Endodermal cell (in vitro differentiated cells): ENCODE results near the gene CYP46A1. TPM values are rescaled to one million over a fixed set of nuclear protein-coding genes. Genes with fewer than 3 reads are reported as not detected.

ENCODE experiments used
- DNase-seq: peaks from one replicate; pipeline ENCODE4 v3.0.0-alpha.2; 2017
- H3K27ac ChIP-seq: 2 replicates; pipeline ENCODE4 v1.5.1; 2013; ENCODE audit warnings: mild to moderate bottlenecking, low read depth, low read length, moderate library complexity
- H3K27me3 ChIP-seq: 2 replicates; pipeline ENCODE4 v1.6.1; 2013; ENCODE audit warnings: mild to moderate bottlenecking, low read length, moderate library complexity; ENCODE audit not compliant: insufficient read depth, control insufficient read depth, poor library complexity, severe bottlenecking
- H3K36me3 ChIP-seq: 2 replicates; pipeline ENCODE4 v1.7.0; 2013; ENCODE audit warnings: mild to moderate bottlenecking, low read length, moderate library complexity; ENCODE audit not compliant: control insufficient read depth, insufficient read depth
- H3K4me1 ChIP-seq: one replicate; pipeline ENCODE4 v1.7.0; 2013; ENCODE audit warnings: low read length; ENCODE audit not compliant: control insufficient read depth, insufficient read depth
- H3K4me3 ChIP-seq: 2 replicates; pipeline ENCODE4 v1.5.1; 2013; ENCODE audit warnings: mild to moderate bottlenecking, low read length, moderate library complexity
- H3K9ac ChIP-seq: 2 replicates; pipeline ENCODE4 v1.6.1; 2013; ENCODE audit warnings: mild to moderate bottlenecking, low read length, moderate library complexity; ENCODE audit not compliant: poor library complexity, severe bottlenecking; ENCODE audit errors: extremely low read depth
- H3K9me3 ChIP-seq: 2 replicates; pipeline ENCODE4 v1.6.1; 2013; ENCODE audit warnings: mild to moderate bottlenecking, low read length, moderate library complexity; ENCODE audit not compliant: control insufficient read depth
- H3K27ac Mint-ChIP-seq: 2 replicates; pipeline ENCODE4 v1.8.0; 2020; ENCODE audit warnings: mixed read lengths
- H3K27me3 Mint-ChIP-seq: 2 replicates; pipeline ENCODE4 v1.8.0; 2021; ENCODE audit warnings: mild to moderate bottlenecking, mixed read lengths; ENCODE audit not compliant: insufficient read depth
- H3K36me3 Mint-ChIP-seq: 2 replicates; pipeline ENCODE4 v1.8.0; 2020; ENCODE audit warnings: low read depth, mixed read lengths
- H3K4me1 Mint-ChIP-seq: 2 replicates; pipeline ENCODE4 v1.8.0; 2020; ENCODE audit warnings: mixed read lengths
- H3K4me3 Mint-ChIP-seq: 2 replicates; pipeline ENCODE4 v1.8.0; 2020; ENCODE audit warnings: mild to moderate bottlenecking, moderate library complexity, mixed read lengths
- H3K9me3 Mint-ChIP-seq: 2 replicates; pipeline ENCODE4 v1.8.0; 2020; ENCODE audit warnings: mild to moderate bottlenecking, mixed read lengths
- CTCF ChIP-seq: fragments of 200-600 bp; sonication (generic); conservative IDR thresholded peaks from 2 replicates; pipeline ENCODE4 v1.5.0; 2021; ENCODE audit warnings: antibody characterized with exemption, mild to moderate bottlenecking
- WGBS, 2 experiments: methylation state at CpG; one replicate each; pipeline versions ENCODE4 v1.1.5 to v1.1.7; 2013; ENCODE audit warnings: missing lambda C conversion rate in 2 of 2, mixed read lengths in 1 of 2; ENCODE audit not compliant: insufficient coverage in 1 of 2, insufficient read length in 1 of 2; 5-methylcytosine and 5-hydroxymethylcytosine counted together
- total RNA-seq, 2 donors: library from RNA; stranded (reverse); fragmentation: NEBNext Ultra II Directional in 1 of 2; extraction: Animal tissue kit (Norgen Biotek cat#: 25700) in 1 of 2; gene quantifications; 2 replicates in 1 of 2; 3 replicates in 1 of 2; pipeline ENCODE4 v1.2.1, GENCODE V29; 2021

Gene CYP46A1
- total RNA-seq, 2 donors from 2014 or later, result 0.55 to 0.57 TPM

- 88% methylated on average over 5 to 10 of the region's 10 CpGs for WGBS, 2 experiments
- H3K4me3 Mint-ChIP-seq, result no peak overlapping the region
- peaks cover 22% of the 10 kb centered on the region for H3K9me3 Mint-ChIP-seq
- peaks cover 7% of the 10 kb centered on the region for H3K4me1 ChIP-seq
- no peak overlapping the region for H3K27ac Mint-ChIP-seq
- no peak for DNase-seq
- H3K27ac ChIP-seq, result no peak overlapping the region
- H3K4me1 Mint-ChIP-seq, result peaks cover 19% of the 10 kb centered on the region
- peaks cover 16% of the 10 kb centered on the region for H3K9me3 ChIP-seq
- H3K36me3 ChIP-seq, result no peaks in the 10 kb centered on the region
- H3K9ac ChIP-seq, result no peak overlapping the region
- TF ChIP-seq CTCF, result no peak
- H3K27me3 Mint-ChIP-seq, result no peaks in the 10 kb centered on the region
- H3K27me3 ChIP-seq, result no peaks in the 10 kb centered on the region
- no peaks in the 10 kb centered on the region for H3K36me3 Mint-ChIP-seq
- H3K4me3 ChIP-seq, result no peak overlapping the region
Measured at GRCh38 chr14:99675951-99676350, 8.1 kb upstream of the CYP46A1 start.

GRCh38 chr14:99676657-99677056 is 7.4 kb upstream of the CYP46A1 start:
- Mint-ChIP-seq H3K36me3 (no peaks in the 10 kb centered on the region), H3K4me1 (peaks cover 12% of the 10 kb centered on the region), H3K27ac (no peak overlapping the region), H3K4me3 (no peak overlapping the region), H3K9me3 (peaks cover 22% of the 10 kb centered on the region), H3K27me3 (peaks cover 2% of the 10 kb centered on the region)
- Histone ChIP-seq H3K27me3 (no peaks in the 10 kb centered on the region), H3K4me1 (peaks cover under 1% of the 10 kb centered on the region), H3K27ac (no peak overlapping the region), H3K36me3 (no peaks in the 10 kb centered on the region), H3K4me3 (no peak overlapping the region), H3K9me3 (peaks cover 16% of the 10 kb centered on the region), H3K9ac (no peak overlapping the region)
- no peak for TF ChIP-seq CTCF
- WGBS, 2 experiments, result 81 to 91% methylated on average over 6 to 8 of the region's 8 CpGs
- no peak for DNase-seq

GRCh38 chr14:99677231-99678140 is 6.6 kb upstream of the CYP46A1 start:
- TF ChIP-seq CTCF, result no peak
- peak; percentile 34 for DNase-seq
- no peak overlapping the region for H3K4me3 ChIP-seq
- no peaks in the 10 kb centered on the region for H3K4me1 ChIP-seq
- no peak overlapping the region for H3K4me3 Mint-ChIP-seq
- no peak overlapping the region for H3K9ac ChIP-seq
- no peak overlapping the region for H3K27ac Mint-ChIP-seq
- H3K27me3 ChIP-seq, result no peaks in the 10 kb centered on the region
- H3K36me3 Mint-ChIP-seq, result no peaks in the 10 kb centered on the region
- no peak overlapping the region for H3K27ac ChIP-seq
- peaks cover 5% of the 10 kb centered on the region for H3K4me1 Mint-ChIP-seq
- peaks cover 22% of the 10 kb centered on the region for H3K9me3 Mint-ChIP-seq
- H3K36me3 ChIP-seq, result no peaks in the 10 kb centered on the region
- WGBS, 2 experiments, result 95 to 96% methylated on average over 14 to 16 of the region's 16 CpGs
- H3K9me3 ChIP-seq, result peaks cover 16% of the 10 kb centered on the region
- peaks cover 2% of the 10 kb centered on the region for H3K27me3 Mint-ChIP-seq
